WTC11 (cell line): ENCODE measurements around the gene ANKFN1.

Experiments used
- CREB1 ChIP-seq: sonication (generic); formaldehyde crosslinking; IDR thresholded peaks from 2 replicates; pipeline ENCODE4 v1.8.0; 2023; ENCODE audit warnings: mild to moderate bottlenecking, missing genetic modification reagents
- SOX15 ChIP-seq: fragments of 250-450 bp; sonication (Bioruptor Pico); IDR thresholded peaks from 2 replicates; pipeline ENCODE4 v1.9.0; 2021; ENCODE audit warnings: mild to moderate bottlenecking
- TCF7 ChIP-seq: sonication (generic); formaldehyde crosslinking; IDR thresholded peaks from 2 replicates; pipeline ENCODE4 v1.8.0; 2022; ENCODE audit warnings: mild to moderate bottlenecking, low read depth, missing genetic modification reagents, moderate library complexity
- TP53 ChIP-seq: sonication (generic); formaldehyde crosslinking; IDR thresholded peaks from 2 replicates; pipeline ENCODE4 v1.8.1; 2023; ENCODE audit warnings: mild to moderate bottlenecking, missing genetic modification reagents
- USF2 ChIP-seq: sonication (generic); formaldehyde crosslinking; IDR thresholded peaks from 2 replicates; pipeline ENCODE4 v1.8.1; 2023; ENCODE audit warnings: mild to moderate bottlenecking, missing genetic modification reagents, moderate library complexity
- ZBTB21 ChIP-seq: sonication (generic); formaldehyde crosslinking; IDR thresholded peaks from 2 replicates; pipeline ENCODE4 v1.8.1; 2023; ENCODE audit warnings: mild to moderate bottlenecking, missing genetic modification reagents, borderline replicate concordance
- ZNF532 ChIP-seq: fragments of 250-450 bp; sonication (Bioruptor Pico); IDR thresholded peaks from 2 replicates; pipeline ENCODE4 v1.9.0; 2021; ENCODE audit warnings: mild to moderate bottlenecking, borderline replicate concordance
- TF ChIP-seq, protein P1 (sequence below): fragments of 200-600 bp; IDR thresholded peaks from 2 replicates; pipeline ENCODE4 v1.8.0; 2022; ENCODE audit warnings: antibody characterized with exemption
- TF ChIP-seq, protein P2 (sequence below): sonication (generic); formaldehyde crosslinking; IDR thresholded peaks from 2 replicates; pipeline ENCODE4 v1.8.0; 2022; ENCODE audit warnings: mild to moderate bottlenecking, missing genetic modification reagents

- TF ChIP-seq ZBTB21 (CRISPR knock-in tag) (no peak), USF2 (no peak), CREB1 (no peak), ZNF532 (CRISPR knock-in tag) (no peak), SOX15 (no peak), TCF7 (CRISPR knock-in tag) (no peak), TP53 (CRISPR knock-in tag) (no peak)
- TF ChIP-seq, protein P1, sequence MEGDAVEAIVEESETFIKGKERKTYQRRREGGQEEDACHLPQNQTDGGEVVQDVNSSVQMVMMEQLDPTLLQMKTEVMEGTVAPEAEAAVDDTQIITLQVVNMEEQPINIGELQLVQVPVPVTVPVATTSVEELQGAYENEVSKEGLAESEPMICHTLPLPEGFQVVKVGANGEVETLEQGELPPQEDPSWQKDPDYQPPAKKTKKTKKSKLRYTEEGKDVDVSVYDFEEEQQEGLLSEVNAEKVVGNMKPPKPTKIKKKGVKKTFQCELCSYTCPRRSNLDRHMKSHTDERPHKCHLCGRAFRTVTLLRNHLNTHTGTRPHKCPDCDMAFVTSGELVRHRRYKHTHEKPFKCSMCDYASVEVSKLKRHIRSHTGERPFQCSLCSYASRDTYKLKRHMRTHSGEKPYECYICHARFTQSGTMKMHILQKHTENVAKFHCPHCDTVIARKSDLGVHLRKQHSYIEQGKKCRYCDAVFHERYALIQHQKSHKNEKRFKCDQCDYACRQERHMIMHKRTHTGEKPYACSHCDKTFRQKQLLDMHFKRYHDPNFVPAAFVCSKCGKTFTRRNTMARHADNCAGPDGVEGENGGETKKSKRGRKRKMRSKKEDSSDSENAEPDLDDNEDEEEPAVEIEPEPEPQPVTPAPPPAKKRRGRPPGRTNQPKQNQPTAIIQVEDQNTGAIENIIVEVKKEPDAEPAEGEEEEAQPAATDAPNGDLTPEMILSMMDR = no peak
- TF ChIP-seq, protein P2, sequence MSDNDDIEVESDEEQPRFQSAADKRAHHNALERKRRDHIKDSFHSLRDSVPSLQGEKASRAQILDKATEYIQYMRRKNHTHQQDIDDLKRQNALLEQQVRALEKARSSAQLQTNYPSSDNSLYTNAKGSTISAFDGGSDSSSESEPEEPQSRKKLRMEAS = no peak
Measured at GRCh38 chr17:56320443-56320842, 167.2 kb downstream of the ANKFN1 start.
